H9 (cell line): ENCODE results near the gene UEVLD. TPM values are rescaled to one million over a fixed set of nuclear protein-coding genes. Genes with fewer than 3 reads are reported as not detected.
A peak's percentile ranks its signal among the peaks of the same experiment; 100 is the strongest.

Experiments
- DNase-seq: peaks from one replicate; pipeline ENCODE4 v3.0.0-alpha.2; 2017
- H2AFZ ChIP-seq: one replicate; pipeline ENCODE4 v1.6.1; 2013; ENCODE audit warnings: mild to moderate bottlenecking, low read length, control low read depth, moderate library complexity
- H2AK5ac ChIP-seq: 2 replicates; pipeline ENCODE4 v1.6.1; 2013; ENCODE audit warnings: low read length, control low read depth, mixed read lengths; ENCODE audit not compliant: insufficient read length
- H2BK120ac ChIP-seq: one replicate; pipeline ENCODE4 v1.6.1; 2013; ENCODE audit warnings: low read depth, mild to moderate bottlenecking, low read length, control low read depth, inconsistent platforms; ENCODE audit not compliant: poor library complexity, severe bottlenecking
- H2BK12ac ChIP-seq: 2 replicates; pipeline ENCODE4 v1.6.1; 2013; ENCODE audit warnings: low read length, control low read depth, mixed read lengths, low read depth; ENCODE audit not compliant: insufficient read length
- H2BK15ac ChIP-seq: 2 replicates; pipeline ENCODE4 v1.6.1; 2013; ENCODE audit warnings: low read depth, low read length, control low read depth
- H2BK20ac ChIP-seq: one replicate; pipeline ENCODE4 v1.6.1; 2013; ENCODE audit warnings: low read depth, mild to moderate bottlenecking, low read length, control low read depth, inconsistent platforms; ENCODE audit not compliant: poor library complexity, severe bottlenecking
- H2BK5ac ChIP-seq: 2 replicates; pipeline ENCODE4 v1.6.1; 2013; ENCODE audit warnings: low read length, control low read depth, mixed read lengths; ENCODE audit not compliant: insufficient read length
- H3K14ac ChIP-seq: 2 replicates; pipeline ENCODE4 v1.6.1; 2013; ENCODE audit warnings: low read length, control low read depth; ENCODE audit not compliant: insufficient read depth
- H3K18ac ChIP-seq: 2 replicates; pipeline ENCODE4 v1.6.1; 2013; ENCODE audit warnings: low read depth, mild to moderate bottlenecking, mixed read lengths, low read length, control low read depth; ENCODE audit not compliant: insufficient read length
- H3K23ac ChIP-seq: 2 replicates; pipeline ENCODE4 v1.6.1; 2013; ENCODE audit warnings: low read length, control low read depth, mixed read lengths, low read depth; ENCODE audit not compliant: insufficient read length
- H3K23me2 ChIP-seq: 2 replicates; pipeline ENCODE4 v1.6.1; 2013; ENCODE audit warnings: low read depth, mild to moderate bottlenecking, mixed read lengths, low read length, control low read depth; ENCODE audit not compliant: insufficient read length, poor library complexity, severe bottlenecking
- H3K27ac ChIP-seq: 2 replicates; pipeline ENCODE4 v1.5.1; 2013; ENCODE audit warnings: low read length, control low read depth, mixed read lengths, low read depth; ENCODE audit not compliant: insufficient read length
- H3K27me3 ChIP-seq: 2 replicates; pipeline ENCODE4 v1.6.1; 2013; ENCODE audit warnings: low read length, control low read depth, inconsistent platforms; ENCODE audit not compliant: insufficient read depth
- H3K4ac ChIP-seq: 2 replicates; pipeline ENCODE4 v1.6.1; 2013; ENCODE audit warnings: low read depth, mild to moderate bottlenecking, control low read depth, inconsistent platforms, low read length, moderate library complexity
- H3K4me1 ChIP-seq: 2 replicates; pipeline ENCODE4 v1.6.1; 2013; ENCODE audit warnings: low read length, control low read depth, inconsistent platforms; ENCODE audit not compliant: insufficient read depth
- H3K4me2 ChIP-seq: 2 replicates; pipeline ENCODE4 v1.6.1; 2013; ENCODE audit warnings: low read length, control low read depth, mixed read lengths; ENCODE audit not compliant: insufficient read length, insufficient read depth
- H3K56ac ChIP-seq: 2 replicates; pipeline ENCODE4 v1.6.1; 2013; ENCODE audit warnings: low read depth, mild to moderate bottlenecking, mixed read lengths, low read length, control low read depth; ENCODE audit not compliant: insufficient read length
- H3K79me1 ChIP-seq: 2 replicates; pipeline ENCODE4 v1.6.1; 2013; ENCODE audit warnings: low read depth, mild to moderate bottlenecking, moderate library complexity, low read length, control low read depth, inconsistent platforms; ENCODE audit not compliant: insufficient read depth, poor library complexity, severe bottlenecking
- H3K79me2 ChIP-seq: 2 replicates; pipeline ENCODE4 v1.6.1; 2013; ENCODE audit warnings: low read length, control low read depth, inconsistent platforms; ENCODE audit not compliant: insufficient read depth
- H3K9ac ChIP-seq: 2 replicates; pipeline ENCODE4 v1.6.1; 2013; ENCODE audit warnings: low read length, control low read depth, mixed read lengths; ENCODE audit not compliant: insufficient read length; ENCODE audit errors: extremely low read depth
- H3K9me3 ChIP-seq: one replicate; pipeline ENCODE4 v1.6.1; 2013; ENCODE audit warnings: low read depth, low read length, inconsistent platforms; ENCODE audit not compliant: control insufficient read depth
- H3T11ph ChIP-seq: one replicate; pipeline ENCODE4 v1.6.1; 2013; ENCODE audit warnings: mild to moderate bottlenecking, low read length, control low read depth, inconsistent platforms
- H4K20me1 ChIP-seq: one replicate; pipeline ENCODE4 v1.6.1; 2013; ENCODE audit not compliant: control insufficient read depth, insufficient read length, insufficient read depth
- H4K5ac ChIP-seq: 2 replicates; pipeline ENCODE4 v1.6.1; 2013; ENCODE audit warnings: low read depth, mild to moderate bottlenecking, mixed read lengths, low read length, control low read depth; ENCODE audit not compliant: insufficient read length
- H4K8ac ChIP-seq: replicated peaks from 2 replicates; pipeline ENCODE4 v1.6.1; 2013; ENCODE audit warnings: low read length, control low read depth, mixed read lengths, low read depth; ENCODE audit not compliant: insufficient read length
- H4K91ac ChIP-seq: 2 replicates; pipeline ENCODE4 v1.6.1; 2013; ENCODE audit warnings: low read depth, mild to moderate bottlenecking, moderate library complexity, mixed read lengths, low read length, control low read depth; ENCODE audit not compliant: insufficient read length
- H3K27ac Mint-ChIP-seq, 3 experiments: 2 replicates in 2 of 3; 3 replicates in 1 of 3; pipeline ENCODE4 v1.8.0; 2020 to 2021; ENCODE audit warnings: mixed read lengths in 3 of 3, mild to moderate bottlenecking in 1 of 3, moderate library complexity in 1 of 3
- H3K27me3 Mint-ChIP-seq: 2 replicates; pipeline ENCODE4 v1.8.0; 2021; ENCODE audit warnings: low read depth, mild to moderate bottlenecking, moderate library complexity, mixed read lengths
- H3K36me3 Mint-ChIP-seq, 3 experiments: 2 replicates in 2 of 3; 3 replicates in 1 of 3; pipeline ENCODE4 v1.8.0; 2020 to 2021; ENCODE audit warnings: low read depth in 3 of 3, mixed read lengths in 3 of 3; ENCODE audit not compliant: insufficient read depth in 1 of 3
- H3K4me1 Mint-ChIP-seq, 2 experiments: 2 replicates each; pipeline ENCODE4 v1.8.0; 2020; ENCODE audit warnings: mixed read lengths in 2 of 2
- H3K4me3 Mint-ChIP-seq, 2 experiments: 2 replicates in 1 of 2; 3 replicates in 1 of 2; pipeline ENCODE4 v1.8.0; 2020 to 2021; ENCODE audit warnings: mild to moderate bottlenecking in 2 of 2, mixed read lengths in 2 of 2, moderate library complexity in 1 of 2
- H3K9me3 Mint-ChIP-seq, 2 experiments: 2 replicates in 1 of 2; 3 replicates in 1 of 2; pipeline ENCODE4 v1.8.0; 2020; ENCODE audit warnings: mild to moderate bottlenecking in 2 of 2, mixed read lengths in 2 of 2, moderate library complexity in 1 of 2
- CTCF ChIP-seq: fragments of 200-600 bp; sonication (generic); conservative IDR thresholded peaks from 3 replicates; pipeline ENCODE4 v1.8.0; 2021; ENCODE audit warnings: antibody characterized with exemption, mild to moderate bottlenecking
- WGBS: extraction: QIAGEN DNeasy Blood & Tissue Kit; methylation state at CpG from one replicate; pipeline ENCODE4 v1.1.7; 2013; ENCODE audit warnings: missing lambda C conversion rate, low lambda C conversion rate, mixed read lengths; ENCODE audit not compliant: insufficient read length; ENCODE audit errors: extremely low coverage; 5-methylcytosine and 5-hydroxymethylcytosine counted together
- total RNA-seq: library from RNA; stranded (reverse); gene quantifications from 2 replicates; pipeline ENCODE4 v1.2.1, GENCODE V29; 2021

Gene UEVLD
- total RNA-seq, 1 experiment from 2014 or later = 7.9 TPM

- H3K9ac ChIP-seq = peak overlapping the region; percentile 88
- H3K27me3 Mint-ChIP-seq = peaks cover 8% of the 10 kb centered on the region
- no peak overlapping the region for H3K23ac ChIP-seq
- H3K27ac ChIP-seq = no peak overlapping the region
- no peaks in the 10 kb centered on the region for H4K20me1 ChIP-seq
- H2BK15ac ChIP-seq = no peak overlapping the region
- H3K56ac ChIP-seq = no peak overlapping the region
- H4K91ac ChIP-seq = no peak overlapping the region
- no peak for TF ChIP-seq CTCF
- peak overlapping the region; percentile 64; the same call in 1 of the 2 replicates for H3K14ac ChIP-seq
- no peak overlapping the region for H2BK20ac ChIP-seq
- H2BK120ac ChIP-seq = no peak overlapping the region
- H2BK5ac ChIP-seq = no peak overlapping the region
- H4K8ac ChIP-seq = no peak overlapping the region
- no CpG with 5 or more reads among the region's 31 CpGs for WGBS
- H3K23me2 ChIP-seq = peaks cover 12% of the 10 kb centered on the region
- peaks cover 12 to 18% of the 10 kb centered on the region in 2 experiments for H3K4me1 Mint-ChIP-seq
- H3K9me3 Mint-ChIP-seq = no peaks in the 10 kb centered on the region
- peak overlapping the region; percentile 88 to 99 for H3K4me3 Mint-ChIP-seq
- H3K9me3 ChIP-seq = no peaks in the 10 kb centered on the region
- H3K27me3 ChIP-seq = no peaks in the 10 kb centered on the region
- no peak overlapping the region for H2AFZ ChIP-seq
- H3K79me2 ChIP-seq = peaks cover 17% of the 10 kb centered on the region
- 0 out of 2 replicates have a peak, but pooled peaks cover 2% of the 10 kb centered on the region for H3K4me1 ChIP-seq
- H3K18ac ChIP-seq = no peak overlapping the region
- H2BK12ac ChIP-seq = no peak overlapping the region
- H3K79me1 ChIP-seq = peaks cover 10% of the 10 kb centered on the region
- DNase-seq = no peak
- no peaks in the 10 kb centered on the region; a peak in 1 of 7 replicates for H3K36me3 Mint-ChIP-seq
- peak overlapping the region; percentile 91 to 100 (median 96); a peak in 6 of 7 replicates for H3K27ac Mint-ChIP-seq
- no peak overlapping the region for H2AK5ac ChIP-seq
- H3K4me2 ChIP-seq = peak overlapping the region; percentile 97
- H3K4ac ChIP-seq = no peak overlapping the region
- H4K5ac ChIP-seq = no peak overlapping the region
- H3T11ph ChIP-seq = no peak overlapping the region
These were observed 45.0 kb upstream of the UEVLD start for GRCh38 chr11:18633256-18634139.
